Islet precursor cell (in vitro differentiated cells): ENCODE results near the gene ENTREP3.
"Not testable (repeated sequence)": the region's sequence is repeated elsewhere in the genome, so short reads cannot be mapped to it uniquely, and the experiment has no call there.

ENCODE experiments used
- DNase-seq: peaks from one replicate; pipeline ENCODE4 v3.0.0-alpha.2; 2018

The ENTREP3 gene

DNA sequence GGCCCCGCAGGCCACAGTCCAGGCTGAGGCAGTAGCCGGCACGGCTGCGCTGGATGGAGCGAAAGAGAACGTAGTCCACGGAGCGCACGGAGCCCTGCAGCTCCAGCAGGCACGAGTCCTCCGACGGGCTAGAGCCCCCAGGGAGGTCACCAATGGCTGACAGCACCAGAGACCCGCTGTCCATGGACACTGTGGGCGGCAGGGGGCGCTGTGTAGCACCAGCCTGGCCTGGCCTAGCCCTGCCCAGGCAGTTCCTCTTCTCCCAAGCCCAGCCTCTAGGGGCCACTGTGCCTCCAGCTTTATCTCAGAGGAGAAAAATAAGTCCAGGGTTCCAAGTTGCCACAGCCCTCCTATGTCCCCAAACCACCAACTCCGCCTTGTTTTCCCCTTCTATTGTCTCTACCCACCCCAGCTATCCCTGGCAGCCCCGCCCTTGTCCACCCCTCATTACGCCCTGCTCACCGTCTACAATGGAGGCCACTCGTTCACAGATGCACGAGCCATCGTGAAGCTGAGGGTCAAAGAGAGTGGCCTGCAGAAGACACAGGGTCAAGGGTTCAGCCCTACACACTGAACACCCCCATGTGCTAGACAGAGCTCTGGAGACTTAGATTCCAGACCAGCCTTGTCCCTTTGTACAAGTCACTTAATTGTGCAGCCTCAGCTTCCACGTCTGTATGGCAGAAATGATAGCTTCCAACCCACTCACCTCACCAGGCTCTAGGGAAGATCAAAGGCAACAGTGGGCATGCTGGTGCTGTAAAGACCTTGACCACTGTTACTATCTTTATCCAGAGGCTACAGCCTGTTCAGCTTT is 4.4 kb downstream of the ENTREP3 start:
- DNase-seq: peak; percentile 98

DNA sequence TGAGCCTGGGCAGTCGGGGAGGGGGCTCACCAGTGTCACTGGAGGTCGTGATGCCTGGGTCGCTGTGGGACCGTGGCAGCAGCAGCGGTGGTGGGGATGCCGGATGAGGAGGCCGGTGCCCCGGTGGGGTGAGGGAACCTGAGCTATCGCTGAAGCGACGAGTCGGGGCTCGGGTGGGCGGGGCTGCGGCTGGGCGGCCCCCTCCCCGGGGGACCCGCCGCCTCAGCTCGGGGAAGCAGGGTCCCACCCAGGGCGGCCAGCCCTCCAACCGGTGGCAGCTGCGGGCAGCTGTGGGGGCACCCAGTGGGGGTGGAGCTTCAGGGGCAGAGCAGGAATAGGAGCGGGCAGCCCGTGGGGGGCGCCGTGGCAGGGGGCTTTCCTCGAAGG is 5.0 kb downstream of the ENTREP3 start:
- no peak for DNase-seq

DNA sequence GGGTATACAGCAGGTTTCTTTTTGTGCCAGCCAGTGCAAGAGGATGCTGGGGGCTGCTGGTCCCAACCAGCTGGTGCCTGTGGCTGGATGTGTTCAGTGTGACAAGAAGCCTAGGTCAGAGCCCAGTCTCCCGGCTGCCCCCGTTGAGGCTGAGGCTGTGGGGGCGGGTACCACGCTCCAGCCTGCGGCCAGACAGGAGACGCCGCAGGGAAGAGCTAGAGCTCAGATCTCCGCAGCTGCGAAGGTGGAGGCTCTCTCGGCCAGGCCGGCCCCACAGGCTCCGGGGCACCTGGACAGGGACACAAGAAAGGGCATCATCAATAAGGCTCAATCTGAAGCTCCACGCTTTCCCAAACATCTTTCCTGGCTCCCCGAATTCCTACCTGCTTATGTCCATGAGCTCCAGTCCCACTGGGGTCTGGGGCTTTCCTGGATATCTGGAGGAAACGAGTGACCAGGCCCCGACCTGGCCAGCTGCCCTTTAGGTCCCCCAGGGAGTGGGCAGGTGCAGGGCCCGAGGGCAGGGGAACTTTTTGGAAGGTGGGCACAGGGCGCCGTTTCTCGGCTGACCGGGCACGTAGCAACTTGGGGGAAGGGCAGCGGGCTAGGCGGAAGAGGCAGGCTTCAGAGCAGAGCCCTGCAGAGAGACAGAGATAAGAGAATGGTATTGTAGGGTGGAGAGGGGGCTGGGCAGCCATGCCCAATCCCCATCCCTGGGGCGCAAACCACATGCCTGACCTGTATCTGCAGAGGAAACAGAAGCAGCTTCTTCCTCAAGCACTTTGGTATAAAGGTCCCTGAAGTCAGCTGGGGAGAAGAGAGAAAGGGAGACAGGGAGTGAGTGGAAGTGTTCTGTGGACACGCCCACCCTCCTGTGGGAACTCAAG is 7.4 kb downstream of the ENTREP3 start:
- no peak for DNase-seq

DNA sequence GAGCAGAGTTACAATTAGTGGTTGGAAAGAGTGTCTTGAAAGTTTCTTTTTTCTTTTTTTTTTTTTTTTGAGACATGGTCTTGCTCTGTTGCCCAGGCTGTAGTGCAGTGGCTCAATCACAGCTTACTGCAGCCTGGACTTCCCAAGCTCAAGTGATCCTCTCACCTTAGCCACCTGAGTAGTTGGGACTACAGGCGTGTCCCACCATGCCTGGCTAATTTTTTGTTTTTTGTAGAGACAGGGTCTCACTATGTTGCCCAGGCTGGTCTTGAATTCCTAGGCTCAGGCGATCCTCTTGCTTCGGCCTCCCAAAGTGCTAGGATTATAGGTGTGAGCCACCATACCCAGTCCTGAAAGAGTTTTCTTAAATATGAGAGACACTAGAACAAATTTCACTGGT is 8.5 kb downstream of the ENTREP3 start:
- not testable (repeated sequence) for DNase-seq

DNA sequence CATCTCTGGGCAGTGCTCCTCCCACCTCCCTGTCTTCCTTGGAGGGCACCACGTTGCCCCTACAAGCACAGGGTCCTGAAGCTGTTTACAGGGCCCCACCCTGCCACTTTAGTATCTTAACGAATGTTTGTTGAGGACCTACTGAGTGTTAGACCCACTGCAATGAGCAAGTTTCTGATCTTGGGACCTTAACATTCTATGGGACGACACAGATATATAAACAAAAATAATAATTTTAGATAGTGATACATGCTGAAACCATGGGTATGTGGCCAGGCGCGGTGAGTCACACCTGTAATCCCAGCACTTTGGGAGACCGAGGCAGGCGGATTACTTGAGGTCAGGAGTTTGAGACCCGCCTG is 10.1 kb downstream of the ENTREP3 start:
- no peak for DNase-seq

DNA sequence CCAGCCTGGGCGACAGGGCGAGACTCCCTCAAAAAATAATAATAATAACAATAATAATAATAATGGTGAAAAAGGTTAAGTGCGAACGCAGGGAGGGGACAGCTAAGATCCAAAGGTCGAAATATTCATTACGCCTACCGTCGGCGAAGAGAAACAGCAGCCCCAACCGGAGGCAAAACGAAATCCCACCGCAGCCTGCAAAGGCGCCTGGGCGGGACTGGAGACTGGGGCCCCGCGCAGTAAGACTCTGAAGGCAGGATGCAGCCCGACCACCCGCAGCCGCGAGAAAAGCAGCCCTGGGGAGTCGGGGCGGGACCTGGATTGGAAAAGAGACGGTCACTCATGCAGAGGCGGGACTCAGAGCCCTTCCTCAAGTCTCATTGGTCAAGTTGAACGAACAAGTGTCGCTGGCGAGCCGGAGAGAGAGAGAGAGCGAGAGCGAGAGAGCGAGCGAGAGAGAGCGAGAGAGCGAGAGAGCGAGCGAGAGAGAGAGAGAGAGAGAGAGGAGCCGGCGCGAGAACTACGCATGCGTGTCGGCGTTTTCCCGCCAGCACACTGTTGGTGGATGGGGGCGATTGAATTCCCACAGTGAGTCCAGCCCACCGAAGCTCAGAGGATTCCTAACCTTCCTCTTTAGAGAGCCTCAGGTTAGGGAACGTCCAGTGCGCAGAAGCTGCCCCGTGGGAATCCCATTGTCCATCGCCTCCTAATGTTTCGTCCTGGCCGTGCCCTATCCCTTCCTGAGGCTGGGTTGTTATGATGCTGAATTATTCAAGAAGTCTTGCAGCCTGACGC is 10.7 kb downstream of the ENTREP3 start:
- peak; percentile 100 for DNase-seq

DNA sequence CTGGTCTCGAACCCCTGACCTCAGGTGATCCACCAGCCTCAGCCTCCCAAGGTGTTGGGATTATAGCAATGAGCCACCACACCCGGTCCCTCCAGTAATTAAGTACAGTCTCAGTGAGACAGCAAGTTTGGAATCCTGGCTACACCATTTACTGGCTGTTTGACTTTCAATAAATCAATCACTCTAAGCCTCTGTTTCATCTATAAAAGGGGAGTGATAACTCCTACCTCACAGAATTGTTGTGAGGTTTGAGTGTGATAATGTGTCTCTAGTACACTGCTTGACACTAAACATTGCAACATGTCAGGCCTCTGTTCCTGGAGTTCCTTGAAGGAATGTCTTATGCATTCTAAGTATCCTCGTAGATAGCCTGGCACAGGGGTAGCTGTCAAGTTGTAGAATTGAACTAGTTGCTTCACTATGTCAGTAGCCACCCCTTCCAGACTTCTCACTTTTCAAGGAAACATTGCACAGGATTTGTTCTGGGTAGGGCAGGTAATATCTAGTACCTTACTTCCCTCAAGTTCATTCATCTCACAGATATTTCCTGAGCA is 12.4 kb downstream of the ENTREP3 start:
- no peak for DNase-seq

DNA sequence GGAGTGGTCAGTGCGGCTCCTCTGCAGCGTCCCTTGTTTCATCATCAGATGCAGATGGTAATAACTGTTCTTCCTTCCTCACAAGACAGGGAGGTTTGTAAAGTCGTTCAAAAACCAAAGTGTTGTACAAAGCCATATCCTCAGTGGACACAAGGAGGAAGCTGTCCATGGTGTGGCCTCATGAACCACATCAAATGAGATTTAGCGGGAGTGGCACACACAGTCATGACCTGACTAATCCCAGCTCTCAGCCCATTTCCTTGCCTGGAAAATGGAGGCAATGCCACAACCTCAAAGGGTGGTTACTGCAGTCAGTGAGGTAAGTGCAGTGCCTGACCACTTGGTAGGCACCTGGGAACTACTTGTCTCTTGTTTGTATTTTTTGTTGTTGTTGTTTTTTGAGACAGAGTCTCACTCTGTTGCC is 13.4 kb downstream of the ENTREP3 start:
- DNase-seq: no peak

DNA sequence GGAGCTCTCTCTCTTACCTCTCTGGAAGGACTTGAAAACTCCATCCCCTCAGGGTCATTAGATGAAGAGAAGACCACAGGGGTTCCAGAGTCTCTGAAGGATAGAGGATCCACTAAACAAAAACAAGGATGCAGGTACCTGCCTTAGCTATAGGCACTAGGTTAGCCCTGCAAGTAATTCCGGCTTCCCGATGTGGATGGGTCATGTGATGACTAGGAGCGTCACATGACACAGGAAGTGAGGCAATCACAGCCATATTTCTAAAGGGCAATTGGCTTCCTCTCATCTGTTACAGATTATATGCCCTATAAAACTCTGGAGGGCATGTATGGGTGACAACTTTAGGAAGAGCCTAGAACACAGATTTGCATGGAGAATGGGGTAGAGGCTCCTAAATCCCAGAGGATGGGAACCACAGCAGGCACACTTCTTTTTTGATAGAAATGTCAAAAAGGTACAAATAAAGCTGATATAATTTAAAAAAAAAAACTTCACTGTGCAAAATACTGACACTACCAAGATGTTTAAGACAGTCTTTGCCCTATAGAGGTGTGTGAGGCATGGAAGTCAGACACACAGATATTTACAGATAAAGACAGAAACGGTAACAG is 14.1 kb downstream of the ENTREP3 start:
- DNase-seq: peak; percentile 82

DNA sequence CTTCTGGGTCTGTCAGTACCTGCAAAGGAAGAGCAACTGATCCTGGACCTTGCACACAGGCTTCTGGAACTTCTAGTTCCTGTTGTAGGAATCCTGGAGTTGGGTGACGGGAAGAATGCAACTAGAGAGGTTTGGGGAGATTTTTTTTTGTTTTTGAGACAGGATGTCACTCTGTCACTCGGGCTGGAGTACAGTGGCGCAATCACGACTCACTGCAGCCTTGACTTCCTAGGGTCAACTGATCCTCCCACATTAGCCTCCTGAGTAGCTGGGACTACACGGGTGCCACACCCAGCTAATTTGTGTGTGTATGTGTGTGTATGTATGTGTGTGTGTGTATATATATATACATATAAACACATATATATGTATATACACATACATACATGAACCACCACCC is 18.8 kb downstream of the ENTREP3 start:
- DNase-seq: no peak

DNA sequence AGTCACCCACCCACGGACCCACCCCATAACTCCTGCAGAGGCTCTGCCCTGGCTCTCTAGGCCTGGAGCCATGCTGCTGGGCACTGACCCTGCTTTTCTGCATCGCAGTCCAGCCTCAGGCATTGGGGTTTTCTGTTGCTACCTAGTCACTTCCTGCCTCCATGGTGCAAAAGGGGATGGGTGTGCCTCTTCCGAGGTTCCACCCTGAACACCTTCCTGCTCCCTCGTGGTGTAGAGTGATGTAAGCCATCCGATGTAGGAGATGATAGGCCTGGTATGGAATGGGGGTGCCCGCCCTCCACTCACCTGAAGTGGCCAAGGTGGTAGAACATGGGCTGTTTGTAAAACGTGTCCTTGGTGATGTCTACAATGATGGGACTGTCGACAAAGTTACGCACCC is 19.9 kb downstream of the ENTREP3 start:
- DNase-seq: not testable (repeated sequence)

DNA sequence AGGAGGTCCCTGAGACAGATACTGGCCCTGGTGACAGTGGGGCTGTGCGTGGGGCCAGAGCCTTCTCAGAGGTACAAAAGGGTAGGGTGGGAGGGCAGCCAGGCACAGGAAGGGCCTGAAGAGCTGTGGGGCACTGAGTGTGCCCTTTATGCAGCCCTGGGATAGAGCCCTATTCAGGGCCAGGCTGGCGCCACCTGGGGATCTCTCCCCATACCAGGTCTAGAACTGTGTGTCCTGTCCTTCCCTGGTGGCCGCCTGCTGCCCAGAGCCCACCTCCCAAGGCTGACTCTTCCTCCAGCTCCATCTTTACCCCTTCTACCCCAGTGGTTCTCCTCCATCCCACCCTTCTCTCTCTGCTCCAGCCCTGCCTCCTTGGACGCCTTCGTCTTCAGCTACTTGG is 21.8 kb downstream of the ENTREP3 start:
- not testable (repeated sequence) for DNase-seq

DNA sequence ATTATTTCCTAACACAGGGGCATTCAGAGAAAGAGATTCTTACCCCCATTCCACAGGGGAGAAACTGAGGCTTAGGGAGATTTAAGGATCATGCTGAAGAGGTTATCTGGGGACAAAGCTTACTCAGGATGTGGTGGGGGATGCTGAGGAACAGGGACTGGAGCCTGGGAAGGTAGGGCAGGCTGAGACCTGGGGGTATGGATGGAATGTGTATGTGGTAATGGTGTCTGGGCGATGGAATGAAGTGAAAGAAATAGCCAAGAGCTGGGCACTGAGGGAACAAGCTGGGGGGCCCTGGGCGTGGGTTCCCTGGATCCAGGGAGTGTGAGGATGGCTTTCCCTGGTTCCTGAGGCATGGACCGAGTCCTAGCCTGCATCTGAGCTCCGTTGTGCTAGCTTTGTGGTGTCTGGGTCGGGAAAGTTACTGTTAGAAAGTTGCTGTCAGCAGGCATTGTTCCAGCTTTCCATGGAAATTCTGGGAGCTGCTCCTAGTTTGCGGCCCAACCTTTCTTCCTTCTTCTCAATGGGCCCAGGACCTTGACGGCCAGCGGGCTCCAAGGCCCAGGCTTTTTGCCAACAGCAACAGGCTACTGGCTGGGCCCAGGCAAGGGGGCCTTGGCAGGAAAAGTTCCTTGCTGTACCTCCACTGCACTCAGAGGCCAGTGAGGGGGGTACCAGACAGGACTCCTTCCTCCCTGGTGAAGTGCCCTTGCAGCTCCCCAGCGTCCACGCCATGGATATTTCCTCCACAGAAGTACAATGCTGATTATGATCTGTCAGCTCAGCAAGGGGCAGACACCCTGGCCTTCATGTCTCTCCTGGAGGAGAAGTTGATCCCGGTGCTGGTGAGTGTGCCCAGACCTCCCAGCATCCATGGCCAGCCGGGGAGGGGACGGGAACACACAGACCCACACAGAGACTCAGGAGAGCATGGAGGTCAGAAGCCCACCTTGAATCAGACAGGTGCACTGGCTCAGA is 23.0 kb downstream of the ENTREP3 start:
- DNase-seq: not testable (repeated sequence)

DNA sequence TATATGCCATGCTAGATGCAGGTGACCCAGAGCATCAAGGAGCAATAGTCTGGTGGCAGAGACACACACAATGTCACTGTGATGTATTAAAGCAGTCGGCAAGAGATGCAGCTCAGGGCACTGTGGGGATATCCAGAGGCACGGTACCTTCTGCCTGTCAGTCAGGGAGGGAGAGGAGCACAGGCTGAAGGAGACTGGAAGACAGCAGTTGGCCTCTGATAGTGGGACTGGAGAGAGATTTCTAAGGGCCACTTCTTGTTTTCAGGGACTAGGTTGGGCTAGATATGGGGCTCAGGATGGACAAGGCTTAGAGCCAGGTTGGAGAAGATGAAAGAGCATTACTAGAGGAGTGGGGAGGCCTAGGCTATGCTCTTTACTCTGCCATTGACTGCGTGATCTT is 24.0 kb downstream of the ENTREP3 start:
- not testable (repeated sequence) for DNase-seq

DNA sequence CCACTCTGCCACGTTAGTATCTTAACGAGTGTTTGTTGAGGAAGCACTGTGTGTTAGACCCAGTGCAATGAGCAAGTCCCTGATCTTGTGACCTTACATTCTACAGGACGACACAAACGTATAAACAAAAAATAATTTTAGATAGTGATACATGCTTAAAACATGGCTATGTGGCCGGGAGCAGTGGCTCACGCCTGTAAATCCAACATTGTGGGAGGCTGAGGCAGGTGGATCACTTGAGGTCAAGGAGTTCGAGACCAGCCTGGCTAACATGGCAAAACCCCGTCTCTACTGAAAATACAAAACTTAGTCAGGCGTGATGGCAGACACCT is 27.2 kb downstream of the ENTREP3 start:
- no peak for DNase-seq

DNA sequence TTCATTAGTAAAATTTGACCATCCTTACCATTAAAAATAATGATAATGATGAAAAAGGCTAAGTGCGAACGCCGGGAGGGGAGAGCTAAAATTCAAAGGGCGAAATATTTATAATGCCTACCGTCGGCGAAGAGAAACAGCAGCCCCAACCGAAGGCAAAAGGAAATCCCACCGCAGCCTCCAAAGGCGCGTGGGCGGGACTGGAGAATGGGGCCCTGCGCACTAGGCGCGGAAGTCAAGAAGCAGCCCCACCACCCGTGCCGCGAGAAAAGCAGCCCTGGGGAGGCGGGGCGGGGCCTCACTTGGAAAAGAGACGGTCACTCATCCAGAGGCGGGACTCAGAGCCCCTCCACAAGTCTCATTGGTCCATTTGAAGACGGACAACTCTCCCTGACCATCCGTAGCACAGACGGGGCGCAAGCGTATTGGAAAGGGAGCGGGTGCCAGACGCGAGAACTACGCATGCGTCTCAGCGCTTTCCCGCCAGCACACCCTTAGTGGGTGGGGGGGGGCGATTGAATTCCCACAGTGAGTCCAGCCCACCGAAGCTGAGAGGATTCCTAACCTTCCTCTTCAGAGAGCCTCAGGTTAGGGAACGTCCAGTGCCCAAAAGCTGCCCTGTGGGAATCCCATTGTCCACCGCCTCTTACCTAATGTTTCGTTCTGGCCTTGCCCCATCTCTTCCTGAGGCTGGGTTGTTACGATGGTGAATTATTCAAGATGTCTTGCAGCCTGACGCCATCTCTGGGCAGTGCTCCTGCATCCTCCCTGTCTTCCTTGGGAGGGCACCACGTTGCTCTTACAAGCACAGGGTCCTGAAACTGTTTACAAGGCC is 27.8 kb downstream of the ENTREP3 start:
- DNase-seq: peak; percentile 100

DNA sequence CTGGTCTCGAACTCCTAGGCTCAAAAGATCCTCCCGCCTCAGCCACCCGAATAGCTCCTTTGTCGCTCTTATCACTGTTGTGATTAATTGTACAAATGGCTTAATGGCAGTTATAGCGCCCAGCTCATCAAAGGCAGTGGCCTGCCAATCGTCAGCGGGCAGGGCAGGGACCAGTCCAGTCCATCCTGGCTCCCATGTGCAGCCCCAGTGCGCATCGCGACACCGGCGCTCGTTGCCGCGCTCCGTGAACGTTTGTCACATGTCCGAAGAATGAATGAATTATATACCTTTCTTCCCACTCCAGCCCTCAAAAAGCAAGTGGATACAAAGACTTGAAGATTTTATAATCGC is 28.4 kb downstream of the ENTREP3 start:
- DNase-seq: peak; percentile 80

DNA sequence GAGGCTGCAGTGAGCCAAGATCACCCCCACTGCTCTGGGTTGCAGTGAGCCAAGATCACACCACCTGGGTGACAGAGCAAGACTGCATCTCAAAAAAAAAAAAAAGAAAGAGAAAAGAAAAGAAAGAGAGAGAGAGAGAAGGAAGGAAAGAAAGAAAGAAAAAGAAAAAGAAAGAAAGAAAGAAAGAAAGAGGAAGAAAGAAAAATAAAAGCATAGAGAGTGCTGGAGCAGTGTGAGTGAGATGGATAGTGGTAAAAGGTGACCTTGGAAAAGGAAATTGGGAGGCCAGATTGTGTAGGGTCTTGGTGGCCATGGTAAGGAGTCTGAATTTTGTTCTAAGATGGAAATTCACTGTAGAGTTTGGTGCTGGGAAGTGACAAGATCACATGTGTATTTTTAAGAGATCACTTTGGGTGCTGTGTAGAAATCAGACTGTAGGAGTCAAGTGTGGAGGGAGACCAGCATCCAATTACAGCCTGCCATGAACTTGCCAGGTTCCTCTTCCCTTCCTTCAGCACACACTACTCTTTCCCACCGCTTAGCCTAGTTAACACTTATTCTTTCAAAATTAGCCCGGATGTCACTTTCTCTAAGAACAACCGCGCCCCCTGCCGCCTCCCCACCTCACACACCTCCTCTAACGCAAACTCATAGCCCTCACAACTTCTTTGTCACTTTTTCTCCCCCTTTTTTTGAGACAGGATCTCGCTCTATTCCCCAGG is 28.9 kb downstream of the ENTREP3 start:
- peak; percentile 82 for DNase-seq

DNA sequence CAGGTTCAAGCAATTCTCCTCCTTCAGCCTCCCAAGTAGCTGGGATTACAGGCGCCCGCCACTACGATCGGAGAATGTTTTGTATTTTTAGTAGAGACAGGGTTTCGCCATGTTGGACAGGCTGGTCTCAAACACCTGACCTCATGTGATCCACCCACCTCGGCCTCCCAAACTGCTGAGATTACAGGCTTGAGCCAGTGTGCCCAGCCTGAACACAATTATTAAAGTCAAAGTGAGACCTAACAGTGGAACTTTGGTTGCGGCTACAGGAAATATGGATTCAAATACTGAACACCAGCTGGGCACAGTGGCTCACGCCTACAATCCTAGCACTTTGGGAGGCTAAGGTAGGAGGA is 29.9 kb downstream of the ENTREP3 start:
- DNase-seq: not testable (repeated sequence)

DNA sequence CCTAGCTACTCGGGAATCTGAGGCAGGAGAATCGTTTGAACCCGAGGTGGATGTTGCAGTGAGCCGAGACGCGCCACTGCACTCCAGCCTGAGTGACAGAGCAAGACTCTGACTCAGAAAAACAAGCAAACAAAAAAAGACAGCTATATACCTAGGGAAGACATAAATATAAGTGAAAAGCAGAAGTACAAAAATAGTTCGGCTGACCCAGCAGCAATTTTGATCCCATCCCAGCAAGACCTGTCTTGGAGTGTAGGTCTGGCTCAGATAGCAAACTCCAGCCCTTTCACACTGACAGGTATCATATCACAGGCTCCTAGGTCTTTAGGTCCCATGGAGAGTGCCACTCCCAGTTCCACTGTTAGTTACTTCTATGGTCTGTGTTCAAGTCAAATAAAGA is 32.2 kb downstream of the ENTREP3 start:
- no peak for DNase-seq
